HepG2 (cell line): ENCODE data around the gene INTS2. TPM values are rescaled to one million over a fixed set of nuclear protein-coding genes. Genes with fewer than 3 reads are reported as not detected.
A peak's percentile ranks its signal among the peaks of the same experiment; 100 is the strongest.

Source experiments
- ASH2L ChIP-seq: fragments of 300-600, 200-600 bp; sonication (generic); IDR thresholded peaks from 2 replicates; pipeline ENCODE4 v1.7.0; 2017; ENCODE audit warnings: low read depth, mild to moderate bottlenecking, moderate library complexity, mixed read lengths, low read length; ENCODE audit not compliant: insufficient read length
- BORCS8-MEF2B ChIP-seq: sonication (generic); formaldehyde crosslinking; IDR thresholded peaks from 2 replicates; pipeline ENCODE4 v1.8.0; 2022; ENCODE audit warnings: mild to moderate bottlenecking, missing genetic modification reagents
- KLF13 ChIP-seq: sonication (generic); formaldehyde crosslinking; IDR thresholded peaks from 2 replicates; pipeline ENCODE4 v1.4.0; 2020; ENCODE audit warnings: mild to moderate bottlenecking, missing genetic modification reagents
- KLF9 ChIP-seq: IDR thresholded peaks from 2 replicates; pipeline ENCODE4 v1.6.1; 2016; ENCODE audit warnings: low read depth
- MEIS2 ChIP-seq: sonication (generic); formaldehyde crosslinking; IDR thresholded peaks from 2 replicates; pipeline ENCODE4 v1.9.0; 2021; ENCODE audit warnings: mild to moderate bottlenecking, missing genetic modification reagents
- YEATS2 ChIP-seq: sonication (generic); formaldehyde crosslinking; IDR thresholded peaks from 2 replicates; pipeline ENCODE4 v1.4.0; 2020; ENCODE audit warnings: missing genetic modification reagents, borderline replicate concordance
- ZHX2 ChIP-seq, 2 experiments: sonication (generic) in 1 of 2; formaldehyde crosslinking in 1 of 2; IDR thresholded peaks; 2 replicates each; pipeline versions ENCODE4 v1.6.1 to v1.9.0; 2014 to 2022; ENCODE audit warnings: antibody characterized with exemption in 1 of 2, borderline replicate concordance in 1 of 2, inconsistent platforms in 1 of 2, low read depth in 1 of 2, missing genetic modification reagents in 1 of 2
- ZNF232 ChIP-seq: sonication (generic); formaldehyde crosslinking; IDR thresholded peaks from 2 replicates; pipeline ENCODE4 v1.4.0; 2020; ENCODE audit warnings: missing genetic modification reagents, borderline replicate concordance
- ZNF737 ChIP-seq: sonication (generic); formaldehyde crosslinking; IDR thresholded peaks from 2 replicates; pipeline ENCODE4 v1.5.0; 2020; ENCODE audit warnings: missing genetic modification reagents, mild to moderate bottlenecking, borderline replicate concordance
- ZSCAN12 ChIP-seq: sonication (generic); formaldehyde crosslinking; IDR thresholded peaks from 2 replicates; pipeline ENCODE4 v1.9.0; 2021; ENCODE audit warnings: mild to moderate bottlenecking, missing genetic modification reagents
- polyA plus RNA-seq, 8 experiments: library from polyadenylated mRNA; depleted of rRNA in 3 of 8; stranded (reverse) in 7 of 8; unstranded in 1 of 8; fragments of >200 nt; fragmentation: Illumina TruSeq in 4 of 8; extraction: Trizol in 4 of 8; gene quantifications; 2 replicates each; pipeline versions ENCODE4 v1.2.1 to v1.2.3, GENCODE V29; 2011 to 2016; ENCODE audit warnings: low read depth in 4 of 8, missing spikeins in 1 of 8, mixed read lengths in 1 of 8; ENCODE audit not compliant: insufficient read depth in 1 of 8
- total RNA-seq, 5 experiments: library from RNA; depleted of rRNA; stranded (reverse); fragments of >200 nt; fragmentation: Illumina TruSeq; extraction: Trizol; gene quantifications; 2 replicates each; pipeline ENCODE4 v1.2.3, GENCODE V29; 2016; ENCODE audit warnings: low read depth in 1 of 5
- TF ChIP-seq, protein P1 (sequence below): sonication (generic); formaldehyde crosslinking; IDR thresholded peaks from 2 replicates; pipeline ENCODE4 v1.4.0; 2020; ENCODE audit warnings: low read depth, missing genetic modification reagents
- TF ChIP-seq, protein P2 (sequence below): sonication (generic); formaldehyde crosslinking; IDR thresholded peaks from 2 replicates; pipeline ENCODE4 v1.4.0; 2020; ENCODE audit warnings: mild to moderate bottlenecking, missing genetic modification reagents
- TF ChIP-seq, protein P3 (sequence below): sonication (generic); formaldehyde crosslinking; IDR thresholded peaks from 2 replicates; pipeline ENCODE4 v1.4.0; 2020; ENCODE audit warnings: mild to moderate bottlenecking, missing genetic modification reagents

Gene INTS2
- total and polyA plus RNA-seq, 2 of the 13 experiments (the other 11 are each of a cell fraction or from before 2014, with no cell fraction given) = 20.5 to 30.2 TPM

DNA sequence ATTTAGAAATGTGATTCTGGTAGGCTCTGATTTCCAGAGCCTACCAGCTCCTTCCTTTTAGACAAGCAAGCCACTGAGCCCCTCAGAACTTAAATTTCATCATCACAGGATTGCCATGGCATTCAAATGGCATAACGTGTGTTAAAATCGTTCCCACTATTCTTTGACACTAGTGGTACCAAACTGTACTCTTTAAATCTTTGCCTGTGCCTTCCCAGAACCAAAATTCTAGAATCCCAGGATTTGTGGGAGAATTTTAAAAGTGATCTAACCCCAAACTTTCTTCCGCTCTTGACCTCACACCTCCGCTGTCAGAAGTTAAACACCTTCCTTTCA is 287 bp upstream of the INTS2 start (continued):
- TF ChIP-seq ZSCAN12 (no peak), ZHX2 (IDR thresholded peaks at IDR 0.05; ENCODE audit: low read depth) (no peak), ZHX2 (CRISPR knock-in tag; IDR thresholded peaks at IDR 0.05; ENCODE audit: borderline replicate concordance) (no peak), KLF13 (no peak), ZNF737 (CRISPR knock-in tag) (no peak), KLF9 (CRISPR knock-in tag) (0 out of 2 replicates have a peak, but pooled peaks have one; percentile 18), YEATS2 (peak; percentile 3; the same call in 1 of the 2 replicates), ZNF232 (CRISPR knock-in tag) (no peak), ASH2L (no peak), BORCS8-MEF2B (CRISPR knock-in tag) (no peak), MEIS2 (CRISPR knock-in tag) (no peak)
- TF ChIP-seq, protein P1, sequence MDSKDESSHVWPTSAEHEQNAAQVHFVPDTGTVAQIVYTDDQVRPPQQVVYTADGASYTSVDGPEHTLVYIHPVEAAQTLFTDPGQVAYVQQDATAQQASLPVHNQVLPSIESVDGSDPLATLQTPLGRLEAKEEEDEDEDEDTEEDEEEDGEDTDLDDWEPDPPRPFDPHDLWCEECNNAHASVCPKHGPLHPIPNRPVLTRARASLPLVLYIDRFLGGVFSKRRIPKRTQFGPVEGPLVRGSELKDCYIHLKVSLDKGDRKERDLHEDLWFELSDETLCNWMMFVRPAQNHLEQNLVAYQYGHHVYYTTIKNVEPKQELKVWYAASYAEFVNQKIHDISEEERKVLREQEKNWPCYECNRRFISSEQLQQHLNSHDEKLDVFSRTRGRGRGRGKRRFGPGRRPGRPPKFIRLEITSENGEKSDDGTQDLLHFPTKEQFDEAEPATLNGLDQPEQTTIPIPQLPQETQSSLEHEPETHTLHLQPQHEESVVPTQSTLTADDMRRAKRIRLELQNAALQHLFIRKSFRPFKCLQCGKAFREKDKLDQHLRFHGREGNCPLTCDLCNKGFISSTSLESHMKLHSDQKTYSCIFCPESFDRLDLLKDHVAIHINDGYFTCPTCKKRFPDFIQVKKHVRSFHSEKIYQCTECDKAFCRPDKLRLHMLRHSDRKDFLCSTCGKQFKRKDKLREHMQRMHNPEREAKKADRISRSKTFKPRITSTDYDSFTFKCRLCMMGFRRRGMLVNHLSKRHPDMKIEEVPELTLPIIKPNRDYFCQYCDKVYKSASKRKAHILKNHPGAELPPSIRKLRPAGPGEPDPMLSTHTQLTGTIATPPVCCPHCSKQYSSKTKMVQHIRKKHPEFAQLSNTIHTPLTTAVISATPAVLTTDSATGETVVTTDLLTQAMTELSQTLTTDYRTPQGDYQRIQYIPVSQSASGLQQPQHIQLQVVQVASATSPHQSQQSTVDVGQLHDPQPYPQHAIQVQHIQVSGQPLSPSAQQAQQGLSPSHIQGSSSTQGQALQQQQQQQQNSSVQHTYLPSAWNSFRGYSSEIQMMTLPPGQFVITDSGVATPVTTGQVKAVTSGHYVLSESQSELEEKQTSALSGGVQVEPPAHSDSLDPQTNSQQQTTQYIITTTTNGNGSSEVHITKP = 0 out of 2 replicates have a peak, but pooled peaks have one; percentile 0
- TF ChIP-seq, protein P2, sequence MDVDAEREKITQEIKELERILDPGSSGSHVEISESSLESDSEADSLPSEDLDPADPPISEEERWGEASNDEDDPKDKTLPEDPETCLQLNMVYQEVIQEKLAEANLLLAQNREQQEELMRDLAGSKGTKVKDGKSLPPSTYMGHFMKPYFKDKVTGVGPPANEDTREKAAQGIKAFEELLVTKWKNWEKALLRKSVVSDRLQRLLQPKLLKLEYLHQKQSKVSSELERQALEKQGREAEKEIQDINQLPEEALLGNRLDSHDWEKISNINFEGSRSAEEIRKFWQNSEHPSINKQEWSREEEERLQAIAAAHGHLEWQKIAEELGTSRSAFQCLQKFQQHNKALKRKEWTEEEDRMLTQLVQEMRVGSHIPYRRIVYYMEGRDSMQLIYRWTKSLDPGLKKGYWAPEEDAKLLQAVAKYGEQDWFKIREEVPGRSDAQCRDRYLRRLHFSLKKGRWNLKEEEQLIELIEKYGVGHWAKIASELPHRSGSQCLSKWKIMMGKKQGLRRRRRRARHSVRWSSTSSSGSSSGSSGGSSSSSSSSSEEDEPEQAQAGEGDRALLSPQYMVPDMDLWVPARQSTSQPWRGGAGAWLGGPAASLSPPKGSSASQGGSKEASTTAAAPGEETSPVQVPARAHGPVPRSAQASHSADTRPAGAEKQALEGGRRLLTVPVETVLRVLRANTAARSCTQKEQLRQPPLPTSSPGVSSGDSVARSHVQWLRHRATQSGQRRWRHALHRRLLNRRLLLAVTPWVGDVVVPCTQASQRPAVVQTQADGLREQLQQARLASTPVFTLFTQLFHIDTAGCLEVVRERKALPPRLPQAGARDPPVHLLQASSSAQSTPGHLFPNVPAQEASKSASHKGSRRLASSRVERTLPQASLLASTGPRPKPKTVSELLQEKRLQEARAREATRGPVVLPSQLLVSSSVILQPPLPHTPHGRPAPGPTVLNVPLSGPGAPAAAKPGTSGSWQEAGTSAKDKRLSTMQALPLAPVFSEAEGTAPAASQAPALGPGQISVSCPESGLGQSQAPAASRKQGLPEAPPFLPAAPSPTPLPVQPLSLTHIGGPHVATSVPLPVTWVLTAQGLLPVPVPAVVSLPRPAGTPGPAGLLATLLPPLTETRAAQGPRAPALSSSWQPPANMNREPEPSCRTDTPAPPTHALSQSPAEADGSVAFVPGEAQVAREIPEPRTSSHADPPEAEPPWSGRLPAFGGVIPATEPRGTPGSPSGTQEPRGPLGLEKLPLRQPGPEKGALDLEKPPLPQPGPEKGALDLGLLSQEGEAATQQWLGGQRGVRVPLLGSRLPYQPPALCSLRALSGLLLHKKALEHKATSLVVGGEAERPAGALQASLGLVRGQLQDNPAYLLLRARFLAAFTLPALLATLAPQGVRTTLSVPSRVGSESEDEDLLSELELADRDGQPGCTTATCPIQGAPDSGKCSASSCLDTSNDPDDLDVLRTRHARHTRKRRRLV = no peak
- TF ChIP-seq, protein P3, sequence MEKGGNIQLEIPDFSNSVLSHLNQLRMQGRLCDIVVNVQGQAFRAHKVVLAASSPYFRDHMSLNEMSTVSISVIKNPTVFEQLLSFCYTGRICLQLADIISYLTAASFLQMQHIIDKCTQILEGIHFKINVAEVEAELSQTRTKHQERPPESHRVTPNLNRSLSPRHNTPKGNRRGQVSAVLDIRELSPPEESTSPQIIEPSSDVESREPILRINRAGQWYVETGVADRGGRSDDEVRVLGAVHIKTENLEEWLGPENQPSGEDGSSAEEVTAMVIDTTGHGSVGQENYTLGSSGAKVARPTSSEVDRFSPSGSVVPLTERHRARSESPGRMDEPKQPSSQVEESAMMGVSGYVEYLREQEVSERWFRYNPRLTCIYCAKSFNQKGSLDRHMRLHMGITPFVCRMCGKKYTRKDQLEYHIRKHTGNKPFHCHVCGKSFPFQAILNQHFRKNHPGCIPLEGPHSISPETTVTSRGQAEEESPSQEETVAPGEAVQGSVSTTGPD (CRISPR knock-in tag) = no peak
